ENCODE results near the gene COL4A4. TPM values are rescaled to one million over a fixed set of nuclear protein-coding genes. Genes with fewer than 3 reads are reported as not detected.

COL4A4 gene
- total and polyA plus RNA-seq, 2 experiments from 2014 or later: 1.3 to 3.1 TPM

- no peak for TF ChIP-seq ZNF462 (CRISPR knock-in tag; IDR thresholded peaks at IDR 0.05)
- no peak for TF ChIP-seq ZNF331 (CRISPR knock-in tag; IDR thresholded peaks at IDR 0.05; ENCODE audit: low read depth)
- TF ChIP-seq CREB1 (CRISPR knock-in tag; IDR thresholded peaks at IDR 0.05; ENCODE audit: low read depth): no peak
Measured at GRCh38 chr2:227007148-227007547, 156.9 kb downstream of the COL4A4 start (continued).

- Histone ChIP-seq H3K9me2 (ENCODE audit: insufficient read depth) (no peaks in the 10 kb centered on the region), H3K27ac (ENCODE audit: low read depth) (no peak overlapping the region), H3K79me2 (replicated peaks; ENCODE audit: insufficient read depth) (no peaks in the 10 kb centered on the region), H3K4me1 (ENCODE audit: insufficient read depth) (no peaks in the 10 kb centered on the region), H3F3A (replicated peaks; ENCODE audit: low read depth) (no peaks in the 10 kb centered on the region), H4K20me1 (replicated peaks; ENCODE audit: insufficient read depth) (no peaks in the 10 kb centered on the region), H3K4me2 (no peak overlapping the region), H3K27me3 (ENCODE audit: insufficient read depth) (no peaks in the 10 kb centered on the region), H2AFZ (no peak overlapping the region), H3K36me3 (ENCODE audit: insufficient read depth) (no peaks in the 10 kb centered on the region), H3K4me3 (no peak overlapping the region)
- Mint-ChIP-seq H3K27me3 (ENCODE audit: insufficient read depth, low read depth, poor library complexity) (peaks cover 2% of the 10 kb centered on the region), H3K36me3 (ENCODE audit: low read depth) (no peaks in the 10 kb centered on the region), H3K4me1 (no peaks in the 10 kb centered on the region; the same call in 2 of the 3 replicates), H3K9me3 (no peaks in the 10 kb centered on the region), H3K27ac (no peak overlapping the region), H3K4me3 (no peak overlapping the region)
- DNase-seq (ENCODE audit: low spot score): no peak
- no peak for ATAC-seq
- TF ChIP-seq STAT1 (IDR thresholded peaks at IDR 0.05; ENCODE audit: unreplicated experiment): no peak
- TF ChIP-seq CREB1 (CRISPR knock-in tag; IDR thresholded peaks at IDR 0.05; ENCODE audit: low read depth): no peak
- no peak for TF ChIP-seq EZH2 (IDR thresholded peaks at IDR 0.05; ENCODE audit: low read depth, unreplicated experiment)
- TF ChIP-seq ZNF331 (CRISPR knock-in tag; IDR thresholded peaks at IDR 0.05; ENCODE audit: low read depth): no peak
- no peak for TF ChIP-seq EZH2phosphoT487 (IDR thresholded peaks at IDR 0.05; ENCODE audit: unreplicated experiment)
- TF ChIP-seq ZNF462 (CRISPR knock-in tag; IDR thresholded peaks at IDR 0.05): no peak
- TF ChIP-seq JUNB (IDR thresholded peaks at IDR 0.05; ENCODE audit: unreplicated experiment): no peak
Measured at GRCh38 chr2:227006189-227006897, 157.7 kb downstream of the COL4A4 start.
